ENCODE data around the gene CCER1.

DNA sequence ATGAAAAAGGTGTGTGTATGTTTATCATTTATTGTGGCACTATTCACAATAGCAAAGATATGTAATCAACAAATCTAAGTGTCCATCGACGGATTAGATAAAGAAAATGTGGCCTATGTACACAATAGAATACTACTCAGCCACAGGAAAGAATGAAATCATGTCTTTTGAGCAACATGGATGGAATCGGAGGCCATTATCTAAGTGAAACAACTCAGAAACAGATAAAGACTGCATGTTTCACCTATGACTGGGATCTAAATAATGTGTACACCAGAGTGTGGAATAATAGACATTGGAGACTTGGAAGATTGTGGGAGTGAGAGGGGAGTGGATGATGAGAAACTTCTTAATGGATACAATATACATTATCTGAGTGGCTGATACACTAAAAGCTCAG lies 44.0 kb downstream of the CCER1 start:
- TF ChIP-seq, protein P1, sequence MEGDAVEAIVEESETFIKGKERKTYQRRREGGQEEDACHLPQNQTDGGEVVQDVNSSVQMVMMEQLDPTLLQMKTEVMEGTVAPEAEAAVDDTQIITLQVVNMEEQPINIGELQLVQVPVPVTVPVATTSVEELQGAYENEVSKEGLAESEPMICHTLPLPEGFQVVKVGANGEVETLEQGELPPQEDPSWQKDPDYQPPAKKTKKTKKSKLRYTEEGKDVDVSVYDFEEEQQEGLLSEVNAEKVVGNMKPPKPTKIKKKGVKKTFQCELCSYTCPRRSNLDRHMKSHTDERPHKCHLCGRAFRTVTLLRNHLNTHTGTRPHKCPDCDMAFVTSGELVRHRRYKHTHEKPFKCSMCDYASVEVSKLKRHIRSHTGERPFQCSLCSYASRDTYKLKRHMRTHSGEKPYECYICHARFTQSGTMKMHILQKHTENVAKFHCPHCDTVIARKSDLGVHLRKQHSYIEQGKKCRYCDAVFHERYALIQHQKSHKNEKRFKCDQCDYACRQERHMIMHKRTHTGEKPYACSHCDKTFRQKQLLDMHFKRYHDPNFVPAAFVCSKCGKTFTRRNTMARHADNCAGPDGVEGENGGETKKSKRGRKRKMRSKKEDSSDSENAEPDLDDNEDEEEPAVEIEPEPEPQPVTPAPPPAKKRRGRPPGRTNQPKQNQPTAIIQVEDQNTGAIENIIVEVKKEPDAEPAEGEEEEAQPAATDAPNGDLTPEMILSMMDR (IDR thresholded peaks at IDR 0.05), result no peak
- TF ChIP-seq POLR2A (IDR thresholded peaks at IDR 0.05), result no peak

Measured in thyroid gland (tissue), 4 donors.